T-helper 9 cell (primary cell): ENCODE data around the gene RGSL1.
"Not testable (repeated sequence)": the region's sequence is repeated elsewhere in the genome, so short reads cannot be mapped to it uniquely, and the experiment has no call there.

ENCODE experiments used
- DNase-seq: peaks from one replicate; pipeline ENCODE4 v3.0.0-alpha.2; 2020

RGSL1 gene

GRCh38 chr1:182447124-182447523 is 2.8 kb upstream of the RGSL1 start:
- not testable (repeated sequence) for DNase-seq

GRCh38 chr1:182447660-182448059 is 2.3 kb upstream of the RGSL1 start:
- no peak for DNase-seq

GRCh38 chr1:182453631-182454030 is 3.7 kb downstream of the RGSL1 start:
- DNase-seq: no peak

- no peak for DNase-seq
Observed at GRCh38 chr1:182457844-182458243, 7.9 kb downstream of the RGSL1 start.

GRCh38 chr1:182459949-182460348 is 10.0 kb downstream of the RGSL1 start:
- DNase-seq: no peak

GRCh38 chr1:182460550-182460951 is 10.6 kb downstream of the RGSL1 start:
- no peak for DNase-seq

- DNase-seq: no peak
Observed at GRCh38 chr1:182473556-182473955, 23.6 kb downstream of the RGSL1 start.

GRCh38 chr1:182476625-182477024 is 26.7 kb downstream of the RGSL1 start:
- no peak for DNase-seq

GRCh38 chr1:182478238-182478637 is 28.3 kb downstream of the RGSL1 start:
- no peak for DNase-seq

GRCh38 chr1:182484067-182484466 is 34.1 kb downstream of the RGSL1 start:
- DNase-seq: no peak

GRCh38 chr1:182484531-182485257 is 34.7 kb downstream of the RGSL1 start:
- no peak for DNase-seq

- DNase-seq: no peak
Observed at GRCh38 chr1:182485861-182486260, 35.9 kb downstream of the RGSL1 start.

GRCh38 chr1:182488803-182489202 is 38.9 kb downstream of the RGSL1 start:
- DNase-seq: no peak

- no peak for DNase-seq
Observed at GRCh38 chr1:182493063-182493462, 43.1 kb downstream of the RGSL1 start.

GRCh38 chr1:182495002-182495401 is 45.1 kb downstream of the RGSL1 start:
- DNase-seq: no peak

- no peak for DNase-seq
Observed at GRCh38 chr1:182495693-182496092, 45.7 kb downstream of the RGSL1 start.

- no peak for DNase-seq
Observed at GRCh38 chr1:182507685-182508084, 57.7 kb downstream of the RGSL1 start.

GRCh38 chr1:182515556-182515955 is 65.6 kb downstream of the RGSL1 start:
- no peak for DNase-seq

GRCh38 chr1:182520736-182521135 is 70.8 kb downstream of the RGSL1 start:
- no peak for DNase-seq

- DNase-seq: no peak
Observed at GRCh38 chr1:182525342-182525741, 75.4 kb downstream of the RGSL1 start.

- DNase-seq: no peak
Observed at GRCh38 chr1:182527680-182528079, 77.7 kb downstream of the RGSL1 start.

GRCh38 chr1:182528206-182528605 is 78.3 kb downstream of the RGSL1 start:
- not testable (repeated sequence) for DNase-seq

GRCh38 chr1:182533896-182534295 is 84.0 kb downstream of the RGSL1 start:
- no peak for DNase-seq

- DNase-seq: no peak
Observed at GRCh38 chr1:182549346-182549745, 99.4 kb downstream of the RGSL1 start.

GRCh38 chr1:182549811-182550210 is 99.9 kb downstream of the RGSL1 start:
- DNase-seq: no peak
